ENCODE measurements around the gene METTL1. TPM values are rescaled to one million over a fixed set of nuclear protein-coding genes. Genes with fewer than 3 reads are reported as not detected.

Gene METTL1
- total RNA-seq, 1 donor from 2014 or later: 5.8 TPM

DNA sequence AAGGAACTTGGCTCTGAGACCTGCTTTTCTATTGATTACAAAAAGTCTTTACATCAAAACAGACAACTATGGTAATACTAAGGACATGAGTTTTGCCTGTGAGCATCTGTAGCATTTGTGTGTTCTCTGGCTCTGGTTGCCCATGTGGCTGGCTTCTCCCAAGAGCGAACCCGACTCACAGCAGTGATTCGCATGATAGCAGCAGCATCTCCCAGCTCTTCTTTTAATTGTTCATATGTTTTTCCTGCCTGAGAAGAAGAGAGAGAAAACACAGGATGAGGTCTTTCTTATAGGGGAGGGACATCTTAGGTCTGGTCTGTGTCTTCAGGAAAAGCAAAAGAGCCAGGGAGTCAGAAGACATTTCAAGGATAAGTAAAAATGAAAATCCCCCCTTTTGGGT is 29.1 kb upstream of the METTL1 start:
- no peak for DNase-seq (ENCODE audit: low read depth)
- H3K4me3 ChIP-seq (ENCODE audit: low read depth, low read length): no peak overlapping the region
- peaks cover 5% of the 10 kb centered on the region for H3K36me3 ChIP-seq (ENCODE audit: control insufficient read depth, insufficient read depth, low read length)
- TF ChIP-seq CTCF (IDR thresholded peaks at IDR 0.05; ENCODE audit: insufficient read depth, low read length, severe bottlenecking): no peak
- H3K27me3 ChIP-seq (ENCODE audit: control insufficient read depth, insufficient read depth, low read length): no peaks in the 10 kb centered on the region
- FAIRE-seq: no peak

GRCh38 chr12:57797933-57798332 is 26.0 kb upstream of the METTL1 start:
- FAIRE-seq (no peak), DNase-seq (ENCODE audit: low read depth) (no peak)
- Histone ChIP-seq H3K4me3 (ENCODE audit: low read depth, low read length) (no peak overlapping the region), H3K36me3 (ENCODE audit: control insufficient read depth, insufficient read depth, low read length) (peaks cover 6% of the 10 kb centered on the region), H3K27me3 (ENCODE audit: control insufficient read depth, insufficient read depth, low read length) (no peaks in the 10 kb centered on the region)
- no peak for TF ChIP-seq CTCF (IDR thresholded peaks at IDR 0.05; ENCODE audit: insufficient read depth, low read length, severe bottlenecking)

GRCh38 chr12:57796996-57797395 is 25.1 kb upstream of the METTL1 start:
- no peak overlapping the region for H3K4me3 ChIP-seq (ENCODE audit: low read depth, low read length)
- no peaks in the 10 kb centered on the region for H3K27me3 ChIP-seq (ENCODE audit: control insufficient read depth, insufficient read depth, low read length)
- no peak for TF ChIP-seq CTCF (IDR thresholded peaks at IDR 0.05; ENCODE audit: insufficient read depth, low read length, severe bottlenecking)
- peaks cover 7% of the 10 kb centered on the region for H3K36me3 ChIP-seq (ENCODE audit: control insufficient read depth, insufficient read depth, low read length)
- FAIRE-seq (no peak), DNase-seq (ENCODE audit: low read depth) (no peak)

DNA sequence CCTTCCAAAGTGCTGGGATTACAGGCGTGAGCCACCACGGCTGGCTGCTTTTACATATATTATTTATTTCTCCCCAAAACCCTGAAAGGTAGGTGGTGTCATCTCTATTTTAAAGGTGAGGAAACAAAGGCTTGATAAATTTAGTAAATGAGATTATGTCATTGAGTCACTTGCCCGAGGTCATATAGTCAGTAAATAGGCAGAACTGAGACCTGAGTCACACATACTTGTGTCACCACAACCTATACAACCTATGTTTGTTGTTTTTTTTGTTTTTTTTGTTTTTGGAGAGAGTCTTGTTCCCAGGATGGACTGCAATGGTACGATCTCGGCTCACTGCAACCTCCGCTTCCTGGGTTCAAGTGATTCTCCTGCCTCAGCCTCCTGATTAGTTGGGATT is 23.4 kb upstream of the METTL1 start:
- FAIRE-seq (no peak), DNase-seq (ENCODE audit: low read depth) (peak; percentile 95)
- Histone ChIP-seq H3K36me3 (ENCODE audit: control insufficient read depth, insufficient read depth, low read length) (peaks cover 7% of the 10 kb centered on the region), H3K4me3 (ENCODE audit: low read depth, low read length) (no peak overlapping the region), H3K27me3 (ENCODE audit: control insufficient read depth, insufficient read depth, low read length) (no peaks in the 10 kb centered on the region)
- TF ChIP-seq CTCF (IDR thresholded peaks at IDR 0.05; ENCODE audit: insufficient read depth, low read length, severe bottlenecking): no peak

- Histone ChIP-seq H3K36me3 (ENCODE audit: control insufficient read depth, insufficient read depth, low read length) (peaks cover 7% of the 10 kb centered on the region), H3K27me3 (ENCODE audit: control insufficient read depth, insufficient read depth, low read length) (no peaks in the 10 kb centered on the region), H3K4me3 (ENCODE audit: low read depth, low read length) (no peak overlapping the region)
- FAIRE-seq: no peak
- TF ChIP-seq CTCF (IDR thresholded peaks at IDR 0.05; ENCODE audit: insufficient read depth, low read length, severe bottlenecking): no peak
- DNase-seq (ENCODE audit: low read depth): peak; percentile 96
Measured at GRCh38 chr12:57793920-57794319, 22.0 kb upstream of the METTL1 start.

DNA sequence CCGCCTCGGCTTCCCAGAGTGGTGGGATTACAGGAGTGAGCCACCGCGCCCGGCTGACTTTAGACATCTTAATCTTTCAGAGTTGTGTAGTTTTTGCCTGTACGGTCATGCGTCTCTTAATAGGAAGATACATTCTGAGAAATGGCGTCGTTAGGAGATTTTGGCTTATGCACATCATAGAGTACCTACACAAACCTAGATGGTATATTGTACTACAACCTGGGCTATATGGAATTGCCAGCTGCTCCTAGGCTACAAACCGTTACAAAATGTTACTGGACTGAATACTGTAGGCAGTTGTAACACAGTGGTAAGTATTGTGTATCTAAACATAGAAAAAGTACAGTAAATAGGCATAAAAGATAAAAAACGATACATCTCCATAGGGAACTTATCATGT is 12.0 kb upstream of the METTL1 start:
- peaks cover 11% of the 10 kb centered on the region for H3K36me3 ChIP-seq (ENCODE audit: control insufficient read depth, insufficient read depth, low read length)
- H3K27me3 ChIP-seq (ENCODE audit: control insufficient read depth, insufficient read depth, low read length): no peaks in the 10 kb centered on the region
- H3K4me3 ChIP-seq (ENCODE audit: low read depth, low read length): no peak overlapping the region
- DNase-seq (ENCODE audit: low read depth) (no peak), FAIRE-seq (no peak)
- no peak for TF ChIP-seq CTCF (IDR thresholded peaks at IDR 0.05; ENCODE audit: insufficient read depth, low read length, severe bottlenecking)

Measured in bronchial epithelial cell (primary cell).